Measurements from ENCODE around the gene TMEM220.

DNA sequence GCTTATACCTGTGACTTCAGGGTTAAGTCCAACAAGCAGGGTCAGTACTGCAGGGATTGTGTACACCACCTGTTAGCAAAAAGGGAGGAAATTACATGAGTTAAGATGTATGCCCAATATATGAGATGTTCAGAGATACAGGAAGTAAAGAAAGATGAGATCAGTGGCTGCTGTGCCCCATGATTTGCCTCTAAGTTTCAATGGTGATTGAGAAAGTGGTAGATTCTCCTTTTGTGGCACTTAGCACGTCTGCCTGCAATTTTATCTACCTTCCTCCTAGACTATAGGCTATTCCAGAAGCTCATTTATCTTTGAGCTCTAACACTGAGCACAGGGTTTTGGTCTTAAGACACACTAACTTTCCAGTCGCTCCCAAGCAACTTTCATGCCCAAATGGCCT lies 3.6 kb downstream of the TMEM220 start:
- no peak for TF ChIP-seq GATA2 (CRISPR knock-in tag; IDR thresholded peaks at IDR 0.05)
- TF ChIP-seq EP300 (IDR thresholded peaks at IDR 0.05; ENCODE audit: borderline replicate concordance in 1 of 2, low read depth in 1 of 2, low read length in 1 of 2): no peak
- TF ChIP-seq RCOR1 (IDR thresholded peaks at IDR 0.05; ENCODE audit: low read length): no peak
- TF ChIP-seq, protein P1, sequence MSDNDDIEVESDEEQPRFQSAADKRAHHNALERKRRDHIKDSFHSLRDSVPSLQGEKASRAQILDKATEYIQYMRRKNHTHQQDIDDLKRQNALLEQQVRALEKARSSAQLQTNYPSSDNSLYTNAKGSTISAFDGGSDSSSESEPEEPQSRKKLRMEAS (IDR thresholded peaks at IDR 0.05; ENCODE audit: low read depth): no peak
- TF ChIP-seq NFIC (IDR thresholded peaks at IDR 0.05; ENCODE audit: borderline replicate concordance): no peak

All from SK-N-SH (cell line).